Activated naive CD4-positive, alpha-beta T cell treated with Interleukin-2 at 50 U/mL for 16 hours (primary cell): ENCODE results near the gene ZNF398.
"Not testable (repeated sequence)": the region's sequence is repeated elsewhere in the genome, so short reads cannot be mapped to it uniquely, and the experiment has no call there.

Experiments used
- DNase-seq: peaks from one replicate; pipeline ENCODE4 v3.0.0-alpha.2; 2020

The ZNF398 gene

DNA sequence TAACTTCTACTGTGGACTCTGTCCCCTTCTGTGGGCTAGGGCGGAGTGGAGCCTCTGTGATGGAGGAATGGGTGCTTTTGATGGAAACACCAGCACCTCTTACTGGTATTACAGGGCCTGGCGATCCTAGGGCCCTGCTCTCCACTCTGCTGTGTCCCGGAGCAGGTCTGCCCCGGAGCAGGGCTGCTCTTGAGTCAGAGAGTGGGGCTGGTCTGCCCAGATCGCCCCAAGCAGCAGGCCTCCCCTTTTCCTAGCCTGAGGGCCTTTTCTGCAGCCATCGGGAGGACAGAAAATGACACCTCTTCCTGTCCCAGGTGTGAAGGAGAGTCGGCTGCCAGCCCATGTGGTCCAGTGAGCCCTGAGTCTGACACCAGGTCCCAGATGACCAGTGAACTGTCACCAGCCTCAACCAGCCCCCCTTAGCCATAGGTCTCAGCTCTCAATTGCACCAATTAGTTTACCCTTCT lies 49.5 kb downstream of the ZNF398 start:
- DNase-seq: no peak

DNA sequence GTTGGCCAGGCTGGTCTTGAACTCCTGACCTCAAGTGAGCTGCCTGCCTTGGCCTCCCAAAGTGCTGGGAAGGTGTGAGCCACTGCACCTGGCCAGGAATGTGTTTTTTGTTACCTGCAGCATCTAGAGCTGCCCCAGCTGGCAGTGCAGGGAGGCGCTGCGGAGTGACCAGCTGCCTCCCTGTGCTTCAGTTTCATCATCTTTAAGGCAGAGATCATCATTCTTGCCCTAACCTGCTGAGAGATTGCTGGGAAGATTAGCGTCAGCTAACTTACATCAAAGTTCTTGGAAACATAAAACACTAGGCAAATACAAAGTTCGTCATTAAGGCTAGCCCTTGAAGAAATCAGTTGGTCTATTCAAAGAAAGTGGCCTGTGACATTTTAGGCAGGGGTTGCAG lies 50.4 kb downstream of the ZNF398 start:
- DNase-seq: no peak

DNA sequence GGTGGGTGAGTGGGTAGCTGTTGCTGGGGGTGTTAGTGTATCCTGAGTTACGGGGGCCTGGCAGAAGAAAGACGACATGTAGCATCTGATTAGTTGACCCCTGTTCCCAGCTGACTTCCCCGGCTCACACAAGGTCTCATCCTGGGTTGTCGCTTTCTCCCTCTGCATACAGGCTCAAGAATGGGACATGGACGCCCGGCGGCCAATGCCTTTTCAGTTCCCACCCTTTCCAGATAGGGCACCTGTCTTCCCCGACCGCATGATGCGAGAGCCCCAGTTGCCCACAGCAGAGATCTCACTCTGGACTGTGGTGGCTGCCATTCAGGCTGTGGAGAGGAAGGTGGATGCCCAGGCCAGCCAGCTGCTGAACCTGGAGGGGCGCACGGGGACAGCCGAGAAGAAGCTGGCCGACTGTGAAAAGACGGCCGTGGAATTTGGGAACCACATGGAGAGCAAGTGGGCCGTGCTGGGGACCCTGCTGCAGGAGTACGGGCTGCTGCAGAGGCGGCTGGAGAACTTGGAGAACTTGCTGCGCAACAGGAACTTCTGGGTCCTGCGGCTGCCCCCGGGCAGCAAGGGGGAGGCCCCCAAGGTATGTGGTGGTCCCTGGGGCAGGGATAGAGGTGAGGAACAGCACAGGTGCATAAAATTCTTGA lies 51.0 kb downstream of the ZNF398 start:
- DNase-seq: no peak

DNA sequence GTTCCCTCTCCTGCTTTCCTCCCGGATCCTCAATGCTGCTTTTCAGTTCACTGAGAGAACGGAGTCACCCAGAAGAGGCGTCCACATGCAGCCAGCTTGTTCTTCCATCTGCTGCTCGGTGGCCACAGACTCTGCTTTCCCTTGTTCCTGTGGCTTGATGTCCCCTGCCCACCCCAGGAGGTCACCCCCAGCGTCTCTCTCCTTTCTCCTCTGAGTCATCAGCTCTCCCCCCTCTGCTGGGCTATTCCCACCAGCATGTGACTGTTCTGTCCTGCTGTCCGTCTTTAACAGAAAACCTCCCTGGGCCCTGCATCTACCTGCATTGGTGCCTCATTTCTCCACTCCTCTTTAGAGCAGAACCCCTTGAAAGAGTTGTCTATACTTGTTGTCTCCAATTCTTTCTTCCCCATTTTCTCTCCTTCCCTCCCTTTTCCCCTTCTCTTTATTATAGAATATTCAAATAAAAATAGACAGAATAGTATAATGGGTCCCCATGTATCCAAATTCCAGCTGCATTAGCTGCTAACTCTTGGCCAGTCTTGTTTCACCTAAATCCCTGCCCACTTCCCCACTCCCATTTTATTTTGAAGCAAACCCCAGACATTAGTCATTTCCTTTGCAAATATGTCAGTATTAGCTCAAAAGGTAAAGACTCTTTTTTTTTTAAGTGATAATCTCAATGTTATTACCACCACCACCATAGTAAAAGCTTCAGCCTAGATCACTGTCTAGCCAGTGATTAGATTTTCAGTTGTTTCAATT lies 52.2 kb downstream of the ZNF398 start:
- no peak for DNase-seq

DNA sequence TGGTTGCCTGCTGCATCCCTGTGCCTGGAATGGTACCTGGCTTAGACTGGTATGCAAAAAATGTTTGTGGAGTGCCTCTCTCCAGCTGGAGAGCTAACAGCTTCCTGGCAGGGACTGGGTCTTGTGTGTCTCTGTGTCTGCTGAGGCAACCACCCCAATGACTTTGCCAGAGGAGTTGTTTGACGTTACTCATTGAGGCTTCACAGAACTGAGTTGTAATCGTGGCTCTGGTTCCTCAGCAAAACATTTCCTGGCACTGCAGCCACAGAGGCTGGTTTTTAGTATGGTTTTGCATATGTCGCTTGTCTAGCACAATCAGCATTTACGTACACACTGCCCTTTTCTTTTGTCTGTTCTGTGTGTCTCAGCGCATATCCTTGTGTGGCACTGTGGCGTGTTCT lies 55.6 kb downstream of the ZNF398 start:
- DNase-seq: peak; percentile 16

DNA sequence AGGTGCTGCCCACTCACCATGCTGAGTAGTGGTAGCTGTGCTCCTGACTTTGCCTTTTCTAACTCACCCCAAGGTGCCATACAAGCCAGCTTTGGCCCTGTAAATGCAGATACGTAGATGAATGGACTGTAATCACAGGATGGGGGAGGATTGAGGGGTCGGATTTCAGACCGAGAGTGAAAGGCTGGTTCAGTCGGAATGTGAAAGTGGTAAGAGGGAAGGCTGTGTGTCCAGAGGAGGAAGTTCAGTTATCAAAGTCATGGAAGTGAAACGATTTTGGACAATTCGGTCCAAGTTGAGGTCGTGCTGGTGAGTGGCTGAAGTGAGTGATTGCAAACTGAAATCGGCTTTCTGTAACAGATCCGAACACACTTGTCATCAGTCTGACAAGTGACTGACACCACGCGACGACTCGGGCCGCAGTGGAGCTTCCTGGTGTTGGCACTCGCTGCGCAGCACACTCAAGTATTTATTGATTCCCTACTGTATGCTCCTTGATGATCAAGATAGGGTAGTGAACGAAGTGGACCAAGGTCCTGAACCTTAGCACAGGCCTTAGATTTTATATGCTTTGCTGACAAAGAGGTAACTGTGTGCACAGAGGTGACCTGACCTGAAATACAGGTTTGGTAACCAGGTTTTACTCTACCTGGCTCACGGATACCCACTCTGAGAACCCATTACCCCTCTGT lies 58.6 kb downstream of the ZNF398 start:
- no peak for DNase-seq

DNA sequence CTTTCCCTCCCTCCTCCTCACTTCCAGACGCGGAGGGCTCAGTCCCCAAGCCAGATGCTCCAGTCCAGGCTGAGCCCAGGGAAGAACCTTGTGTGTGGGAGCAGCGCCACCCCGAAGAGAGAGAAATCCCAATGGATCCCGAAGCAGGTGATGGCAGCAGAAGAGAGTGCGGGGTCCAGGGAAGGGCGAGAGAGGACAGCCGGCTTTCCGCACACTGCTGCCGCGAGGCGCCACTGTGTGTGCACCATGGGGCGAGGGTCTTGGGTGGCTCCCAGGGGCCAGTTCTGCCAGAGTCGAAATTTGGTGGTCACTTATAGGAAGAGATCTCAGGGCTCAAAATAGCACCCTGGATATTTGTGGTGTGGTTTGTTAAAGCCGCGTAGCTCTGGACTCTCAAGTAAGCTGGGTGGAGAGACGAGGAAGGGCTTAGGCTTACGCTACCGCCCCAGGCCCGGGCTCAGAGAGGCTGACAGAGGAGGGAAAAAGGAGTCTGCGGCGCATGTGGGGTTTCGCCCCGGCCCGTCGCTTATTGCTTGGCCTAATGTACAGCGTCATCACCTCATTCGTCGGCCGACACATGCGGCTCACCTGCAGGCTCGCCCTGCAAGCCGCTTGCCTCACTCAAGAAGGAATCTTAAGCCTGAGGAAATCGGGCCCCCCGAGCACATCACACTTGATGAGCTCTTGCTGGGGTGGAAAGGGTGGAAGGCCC lies 60.2 kb downstream of the ZNF398 start:
- no peak for DNase-seq

DNA sequence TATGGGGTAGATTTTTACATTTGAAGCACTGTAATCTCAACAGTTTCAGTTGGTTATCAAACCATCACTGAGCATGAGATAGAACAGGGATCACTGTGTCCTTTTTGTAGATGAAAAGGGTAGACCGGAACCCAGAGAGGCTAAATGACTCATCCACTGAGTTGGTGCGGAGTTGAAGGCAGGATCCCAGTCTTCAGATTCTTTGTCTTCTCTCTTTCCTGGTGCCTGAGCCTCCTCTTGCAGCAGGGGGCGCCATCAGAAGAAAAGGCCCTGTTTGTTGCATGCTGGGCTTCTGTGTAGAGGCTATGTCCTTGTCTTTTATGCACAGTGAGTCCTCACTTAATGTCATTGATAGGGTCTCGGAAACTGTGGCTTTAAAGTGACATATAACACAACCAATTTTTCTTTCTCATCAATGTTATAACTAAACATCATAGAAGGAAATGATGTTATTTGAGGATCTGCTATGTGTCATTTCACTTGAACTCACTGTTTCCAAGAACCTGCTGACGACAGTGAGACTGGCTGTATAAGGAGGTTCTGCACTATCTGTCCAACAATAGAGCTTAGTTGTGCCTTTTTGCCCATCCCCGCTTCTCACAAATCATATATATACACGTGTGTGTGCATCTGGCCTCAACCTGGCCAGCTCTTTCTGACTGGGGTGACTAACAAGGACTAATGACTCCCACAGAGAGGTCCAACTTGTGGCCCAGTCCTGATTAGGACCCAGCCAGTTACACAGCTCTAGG lies 62.4 kb downstream of the ZNF398 start:
- peak; percentile 88 for DNase-seq

DNA sequence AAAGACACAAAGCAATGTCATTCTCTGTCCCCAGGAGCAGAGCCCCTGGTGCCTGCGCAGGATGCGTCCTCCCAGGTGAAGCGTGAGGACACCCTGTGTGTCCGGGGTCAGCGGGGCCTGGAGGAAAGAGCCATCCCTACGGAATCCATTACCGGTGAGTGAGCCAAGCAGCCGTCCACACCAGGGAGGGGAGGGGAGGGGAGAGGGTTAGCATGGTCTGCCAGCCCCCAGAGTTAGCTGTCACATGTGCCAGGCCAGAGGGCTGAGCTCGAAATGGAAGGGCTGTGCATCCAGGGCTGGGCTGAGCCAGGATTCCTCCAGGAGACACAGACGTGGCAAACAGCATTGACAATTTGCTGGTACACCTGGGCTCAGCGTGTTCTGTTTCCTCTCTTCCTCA lies 63.3 kb downstream of the ZNF398 start:
- DNase-seq: no peak

DNA sequence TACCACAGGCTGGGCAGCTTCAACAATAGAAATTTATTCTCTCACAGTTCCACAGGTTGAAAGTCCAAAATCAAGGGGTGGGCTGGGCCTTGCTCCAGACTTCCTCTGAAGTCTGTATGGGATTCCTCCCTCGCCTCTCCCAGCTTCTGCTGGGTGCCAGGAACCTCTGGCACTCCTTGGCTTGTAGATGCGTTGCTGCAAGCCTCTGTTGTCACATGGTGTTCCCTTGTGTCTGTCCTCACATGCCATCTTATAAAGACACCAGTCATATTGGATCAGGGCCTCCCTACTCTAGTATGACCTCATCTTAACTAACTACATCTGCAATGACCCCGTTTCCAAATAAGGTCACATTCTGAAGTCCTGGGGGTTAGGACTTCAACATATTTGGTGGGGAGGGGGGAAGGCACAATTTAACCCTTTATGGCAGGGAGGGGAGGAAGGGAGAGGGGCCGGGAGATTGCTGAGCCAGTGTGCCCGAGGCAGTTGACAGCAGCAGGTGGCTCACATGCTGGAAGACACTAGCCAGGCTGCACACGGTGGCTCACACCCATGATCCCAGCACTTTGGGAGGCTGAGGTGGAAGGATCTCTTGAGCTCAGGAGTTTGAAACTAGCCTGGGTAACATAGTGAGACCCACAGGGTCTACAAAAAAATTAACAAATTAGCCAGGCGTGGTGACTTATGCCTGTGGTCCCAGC lies 66.9 kb downstream of the ZNF398 start:
- DNase-seq: no peak

DNA sequence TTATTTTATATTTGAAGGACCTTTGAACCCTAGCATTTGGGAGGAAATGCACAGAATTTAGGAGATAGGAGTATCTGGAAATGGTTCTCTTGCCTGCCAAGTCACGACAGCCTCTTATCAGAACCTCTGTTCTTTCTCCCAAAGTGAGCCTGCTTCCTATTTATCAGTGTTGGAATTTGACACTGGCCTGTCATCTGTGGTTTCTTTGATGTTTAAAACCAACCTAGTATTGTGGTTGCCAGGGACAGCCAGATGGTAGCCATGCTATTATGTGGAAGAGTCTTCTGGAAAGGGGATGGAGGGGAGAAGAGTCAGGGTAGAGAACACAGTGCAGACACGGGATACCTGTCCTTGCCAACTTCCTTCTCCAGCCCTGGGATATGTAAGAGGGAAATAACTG lies 69.1 kb downstream of the ZNF398 start:
- no peak for DNase-seq

DNA sequence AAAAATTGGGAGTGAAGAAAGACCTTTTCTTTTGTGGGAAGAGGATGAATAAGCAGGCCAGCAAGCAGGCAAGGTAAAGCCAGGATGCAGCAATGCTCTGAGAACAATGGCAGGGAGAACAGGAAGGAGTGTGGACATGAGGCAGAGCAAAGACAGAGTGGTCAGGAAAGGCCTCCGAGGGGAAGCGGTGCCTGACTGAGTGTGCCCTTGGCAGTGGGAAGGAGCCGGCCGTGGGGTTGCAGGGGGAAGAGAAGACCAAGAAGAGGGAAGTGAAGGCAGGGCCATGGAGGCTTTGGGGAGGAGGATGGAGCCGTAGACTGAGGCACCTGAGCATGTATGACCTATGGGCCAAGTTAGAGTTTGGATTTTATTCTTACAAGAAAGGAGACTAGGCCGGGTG lies 70.3 kb downstream of the ZNF398 start:
- DNase-seq: no peak

DNA sequence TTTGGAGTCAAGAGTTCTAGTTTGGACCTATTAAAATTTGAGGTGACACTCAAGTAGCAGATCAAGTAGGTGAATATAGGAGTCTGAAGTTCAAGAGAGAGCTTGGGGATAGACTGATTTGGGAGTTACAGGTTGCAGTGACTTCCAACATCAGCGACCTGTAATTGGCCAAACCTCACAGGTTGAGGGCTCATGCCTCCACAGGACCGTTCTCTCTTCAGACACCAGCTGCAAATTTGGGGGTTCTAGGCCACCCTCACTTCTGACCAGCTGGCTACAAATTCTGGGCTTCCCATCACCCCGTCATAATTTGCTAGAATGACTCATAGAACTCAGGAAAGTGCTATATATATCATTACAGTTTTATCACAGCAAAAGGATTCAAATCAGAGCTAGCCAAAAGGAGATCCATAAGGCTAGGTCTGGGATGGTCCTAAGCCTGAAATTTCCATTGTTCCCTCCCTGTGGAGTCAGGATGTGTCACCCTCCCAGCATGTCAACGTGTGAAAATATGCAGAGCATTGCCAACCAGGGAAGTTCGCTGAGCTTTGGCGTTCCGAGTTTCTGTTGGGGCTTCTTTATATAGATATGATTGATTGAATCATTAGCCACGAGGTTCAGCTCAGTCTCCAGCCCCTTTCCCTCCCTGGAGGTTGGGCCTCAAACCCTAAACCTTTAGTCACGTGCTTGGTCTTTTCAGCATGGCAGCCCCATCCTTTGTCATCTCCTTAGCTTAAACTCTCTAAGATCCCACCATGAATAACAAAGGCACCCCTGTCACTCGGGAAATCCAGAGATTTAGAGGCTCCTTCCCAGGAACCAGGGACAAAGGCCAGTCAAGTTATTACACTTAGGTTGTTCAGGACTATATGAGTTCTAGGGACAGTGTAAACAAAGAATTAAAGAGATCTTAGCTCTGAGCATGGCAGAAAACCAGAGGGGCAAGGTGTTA lies 71.5 kb downstream of the ZNF398 start:
- no peak for DNase-seq

DNA sequence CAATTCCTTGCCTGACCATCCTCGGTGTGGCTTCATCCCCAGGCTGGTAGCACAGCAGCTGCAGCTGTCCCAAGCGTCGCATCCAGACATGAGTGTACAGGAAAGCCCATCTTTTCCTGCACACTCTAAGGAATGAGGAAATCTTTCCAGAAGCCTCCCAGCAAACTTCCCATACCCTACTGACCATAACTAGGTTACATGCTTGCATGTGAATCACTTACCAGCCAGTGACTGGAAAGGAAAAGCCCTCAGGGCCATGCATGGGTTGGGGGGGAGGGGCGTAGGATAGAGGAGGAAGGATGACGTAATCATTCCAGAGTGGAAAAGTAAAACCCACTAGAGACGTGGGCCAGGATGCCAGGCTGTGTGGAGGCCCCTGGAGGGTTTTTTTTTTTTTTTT lies 73.3 kb downstream of the ZNF398 start:
- DNase-seq: no peak

DNA sequence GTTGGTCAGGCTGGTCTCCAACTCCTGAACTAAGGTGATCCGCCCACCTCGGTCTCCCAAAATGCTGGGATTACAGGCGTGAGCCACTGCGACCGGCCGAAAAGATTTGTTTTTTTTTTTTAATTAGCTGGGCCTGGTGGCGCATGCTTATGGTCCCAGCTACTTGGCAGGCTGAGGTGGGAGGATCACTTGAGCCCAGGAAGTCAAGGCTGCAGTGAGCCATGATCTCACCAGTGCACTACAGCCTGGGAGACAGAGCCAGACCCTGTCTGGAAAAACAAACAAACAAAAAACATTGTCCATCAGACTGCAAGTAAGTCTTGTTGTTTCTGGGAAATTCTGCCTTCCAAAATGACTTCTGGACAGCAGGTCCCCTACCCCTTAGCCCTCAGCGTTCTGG lies 75.9 kb downstream of the ZNF398 start:
- no peak for DNase-seq

DNA sequence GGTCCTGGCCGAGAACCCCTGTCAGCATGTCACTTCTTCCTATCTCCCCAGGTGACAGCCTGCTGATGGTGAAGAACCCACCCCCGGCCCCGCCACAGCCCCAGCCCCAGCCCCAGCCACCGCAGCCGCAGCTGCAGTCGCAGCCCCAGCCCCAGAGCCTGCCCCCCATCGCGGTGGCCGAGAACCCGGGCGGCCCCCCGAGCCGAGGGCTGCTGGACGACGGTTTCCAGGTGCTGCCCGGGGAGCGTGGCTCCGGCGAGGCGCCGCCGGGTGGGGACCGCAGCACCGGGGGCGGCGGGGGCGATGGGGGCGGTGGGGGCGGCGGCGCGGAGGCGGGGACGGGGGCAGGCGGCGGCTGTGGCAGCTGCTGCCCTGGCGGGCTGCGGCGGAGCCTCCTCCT lies 76.5 kb downstream of the ZNF398 start:
- no peak for DNase-seq

DNA sequence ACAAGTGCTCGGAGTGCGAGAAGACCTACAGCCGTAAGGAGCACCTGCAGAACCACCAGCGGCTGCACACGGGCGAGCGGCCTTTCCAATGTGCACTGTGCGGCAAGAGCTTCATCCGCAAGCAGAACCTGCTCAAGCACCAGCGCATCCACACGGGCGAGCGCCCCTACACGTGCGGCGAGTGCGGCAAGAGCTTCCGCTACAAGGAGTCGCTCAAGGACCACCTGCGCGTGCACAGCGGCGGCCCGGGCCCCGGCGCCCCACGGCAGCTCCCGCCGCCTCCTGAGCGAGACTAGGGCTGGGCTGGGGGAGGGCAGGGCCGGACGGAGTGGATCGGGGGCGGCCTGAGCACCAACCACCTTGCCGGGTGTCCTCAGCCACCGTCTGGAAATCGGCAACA lies 77.1 kb downstream of the ZNF398 start:
- no peak for DNase-seq

DNA sequence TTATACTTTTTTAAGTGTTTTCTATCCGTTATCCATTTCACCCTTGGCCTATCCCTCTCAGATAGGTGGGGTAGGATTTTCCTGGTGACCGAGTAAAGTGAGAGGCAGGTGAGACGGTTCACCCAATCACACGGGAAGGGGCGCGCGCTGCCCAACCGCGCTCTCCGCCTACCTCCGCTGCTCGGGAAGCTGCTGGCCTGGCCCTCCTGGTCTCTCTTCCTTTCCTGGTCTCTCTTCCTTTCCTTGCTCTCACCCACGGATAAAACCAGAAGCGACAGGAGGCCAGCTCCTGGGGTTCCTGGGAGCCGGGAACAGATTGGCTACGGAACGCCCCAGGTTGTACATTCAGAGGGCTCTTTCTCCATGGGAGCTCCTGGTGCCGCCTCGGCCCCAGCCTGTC lies 77.9 kb downstream of the ZNF398 start:
- DNase-seq: no peak

DNA sequence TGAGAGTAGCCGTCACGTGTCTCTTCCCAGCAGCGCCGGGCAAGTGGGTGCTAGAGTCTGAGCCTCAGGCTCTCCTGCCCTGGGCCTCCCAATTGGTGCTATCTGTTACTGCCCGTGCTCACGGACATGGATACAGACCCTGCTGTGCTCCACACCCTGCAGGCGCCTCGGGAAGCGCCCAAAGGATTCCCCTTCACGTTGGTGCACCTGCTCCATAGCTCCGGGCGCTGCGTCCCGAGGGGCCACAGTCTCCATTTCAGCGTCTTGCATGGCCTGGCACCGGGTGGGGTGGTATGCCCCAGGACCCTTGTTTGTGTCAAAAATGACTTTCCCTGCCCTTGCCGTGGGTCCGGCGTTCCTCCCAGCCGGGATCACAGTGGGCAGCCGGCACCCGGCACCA lies 78.4 kb downstream of the ZNF398 start:
- DNase-seq: no peak

DNA sequence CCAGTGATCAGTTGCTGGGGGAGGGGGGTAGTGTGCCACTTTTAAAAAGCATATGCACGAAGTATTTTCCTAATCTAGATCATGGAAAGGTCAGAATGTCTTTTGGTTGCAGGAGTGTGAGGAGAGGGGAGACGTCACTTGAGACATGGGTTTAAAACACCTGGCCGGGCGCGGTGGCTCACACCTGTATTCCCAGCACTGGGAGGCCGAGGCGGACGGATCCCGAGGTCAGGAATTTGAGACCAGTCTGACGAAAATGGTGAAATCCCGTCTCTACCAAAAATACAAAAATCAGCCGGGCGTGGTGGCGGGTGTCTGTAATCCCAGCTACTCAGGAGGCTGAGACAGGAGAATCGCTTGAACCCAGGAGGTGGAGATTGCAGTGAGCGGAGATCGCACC lies 79.1 kb downstream of the ZNF398 start:
- not testable (repeated sequence) for DNase-seq
